ENCODE results near the gene ZNF236.

DNA sequence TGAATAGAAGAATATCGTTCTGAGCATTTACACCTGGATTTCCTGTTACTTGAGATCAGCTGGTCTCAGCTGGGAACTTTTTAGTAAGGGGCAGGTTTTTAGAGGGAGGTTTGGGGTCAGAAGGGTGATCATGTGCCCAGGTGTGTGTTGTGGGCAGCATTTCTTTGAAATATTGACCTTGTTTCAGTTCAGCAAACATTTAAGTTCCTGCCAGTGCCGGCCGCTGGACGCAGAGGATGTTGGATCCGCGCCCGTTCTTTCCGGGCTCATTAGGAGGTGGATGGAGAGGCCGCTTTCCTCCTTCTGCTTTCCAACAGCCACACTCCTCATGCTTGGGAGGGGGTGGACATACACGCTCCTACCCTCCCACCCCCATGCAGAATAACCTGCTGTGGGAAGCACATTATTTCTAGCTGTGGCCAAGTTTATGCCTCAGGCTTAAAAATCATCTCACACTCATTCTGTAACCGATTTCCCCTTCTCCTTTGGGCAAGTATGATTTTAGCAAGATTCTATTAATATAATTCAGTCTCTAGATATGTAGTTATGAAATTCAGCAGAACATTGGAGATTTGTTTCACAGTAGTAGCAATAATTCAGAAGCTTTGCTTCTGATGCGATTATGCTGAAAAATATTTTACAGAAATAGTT, 131.4 kb downstream of the ZNF236 start:
- TF ChIP-seq EZH2 (IDR thresholded peaks at IDR 0.05; ENCODE audit: insufficient read depth, low read length), result no peak
- TF ChIP-seq, protein P1, sequence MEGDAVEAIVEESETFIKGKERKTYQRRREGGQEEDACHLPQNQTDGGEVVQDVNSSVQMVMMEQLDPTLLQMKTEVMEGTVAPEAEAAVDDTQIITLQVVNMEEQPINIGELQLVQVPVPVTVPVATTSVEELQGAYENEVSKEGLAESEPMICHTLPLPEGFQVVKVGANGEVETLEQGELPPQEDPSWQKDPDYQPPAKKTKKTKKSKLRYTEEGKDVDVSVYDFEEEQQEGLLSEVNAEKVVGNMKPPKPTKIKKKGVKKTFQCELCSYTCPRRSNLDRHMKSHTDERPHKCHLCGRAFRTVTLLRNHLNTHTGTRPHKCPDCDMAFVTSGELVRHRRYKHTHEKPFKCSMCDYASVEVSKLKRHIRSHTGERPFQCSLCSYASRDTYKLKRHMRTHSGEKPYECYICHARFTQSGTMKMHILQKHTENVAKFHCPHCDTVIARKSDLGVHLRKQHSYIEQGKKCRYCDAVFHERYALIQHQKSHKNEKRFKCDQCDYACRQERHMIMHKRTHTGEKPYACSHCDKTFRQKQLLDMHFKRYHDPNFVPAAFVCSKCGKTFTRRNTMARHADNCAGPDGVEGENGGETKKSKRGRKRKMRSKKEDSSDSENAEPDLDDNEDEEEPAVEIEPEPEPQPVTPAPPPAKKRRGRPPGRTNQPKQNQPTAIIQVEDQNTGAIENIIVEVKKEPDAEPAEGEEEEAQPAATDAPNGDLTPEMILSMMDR (IDR thresholded peaks at IDR 0.05; ENCODE audit: insufficient read depth, low read depth, low read length), result no peak
